Karpas-422 (cell line): Measurements from ENCODE around the gene FOXD3. TPM values are rescaled to one million over a fixed set of nuclear protein-coding genes. Genes with fewer than 3 reads are reported as not detected.

ENCODE experiments used
- DNase-seq: peaks from one replicate; pipeline ENCODE4 v3.0.0-alpha.2; 2015
- H2AFZ ChIP-seq: fragments of 200-600 bp; sonication (generic); 2 replicates; pipeline ENCODE4 v1.6.1; 2014; ENCODE audit warnings: antibody characterized with exemption, low read length, mixed read lengths
- H3K27ac ChIP-seq: fragments of 200-600 bp; sonication (generic); 2 replicates; pipeline ENCODE4 v1.5.1; 2014; ENCODE audit warnings: mild to moderate bottlenecking, low read length, moderate library complexity
- H3K27me3 ChIP-seq: fragments of 200-600 bp; sonication (generic); 2 replicates; pipeline ENCODE4 v1.6.1; 2014; ENCODE audit warnings: low read length, mixed read lengths
- H3K36me3 ChIP-seq: fragments of 200-600 bp; sonication (generic); 2 replicates; pipeline ENCODE4 v1.6.1; 2014; ENCODE audit warnings: low read length, mixed read lengths; ENCODE audit not compliant: insufficient read depth
- H3K4me1 ChIP-seq: fragments of 200-600 bp; sonication (generic); 2 replicates; pipeline ENCODE4 v1.6.1; 2014; ENCODE audit warnings: mild to moderate bottlenecking, low read length, mixed read lengths
- H3K4me2 ChIP-seq: fragments of 200-600 bp; sonication (generic); 2 replicates; pipeline ENCODE4 v1.6.1; 2014; ENCODE audit warnings: low read length, low read depth, mild to moderate bottlenecking; ENCODE audit not compliant: poor library complexity, severe bottlenecking
- H3K4me3 ChIP-seq: fragments of 200-600 bp; sonication (generic); 2 replicates; pipeline ENCODE4 v1.5.1; 2014; ENCODE audit warnings: mild to moderate bottlenecking, antibody characterized with exemption, low read length, mixed read lengths
- H3K79me2 ChIP-seq: fragments of 200-600 bp; sonication (generic); 2 replicates; pipeline ENCODE4 v1.6.1; 2014; ENCODE audit warnings: mild to moderate bottlenecking, low read length, mixed read lengths
- H3K9ac ChIP-seq: fragments of 200-600 bp; sonication (generic); 2 replicates; pipeline ENCODE4 v1.6.0; 2014; ENCODE audit warnings: low read length
- H3K9me2 ChIP-seq: fragments of 200-600 bp; sonication (generic), shearing (Covaris generic); replicated peaks from 2 replicates; pipeline ENCODE4 v1.6.0; 2014; ENCODE audit warnings: mild to moderate bottlenecking, low read length, moderate library complexity; ENCODE audit not compliant: insufficient read depth
- H3K9me3 ChIP-seq: fragments of 300-700, 200-600 bp; sonication (generic); 2 replicates; pipeline ENCODE4 v1.6.1; 2014; ENCODE audit warnings: low read length, mixed read lengths
- H4K20me1 ChIP-seq: fragments of 200-600 bp; sonication (generic); 2 replicates; pipeline ENCODE4 v1.6.1; 2014; ENCODE audit warnings: mild to moderate bottlenecking, antibody characterized with exemption, low read length, low read depth; ENCODE audit not compliant: insufficient read depth
- total RNA-seq: library from RNA; depleted of rRNA; stranded (reverse); fragments of >200 nt; shearing (Covaris generic); gene quantifications from 2 replicates; pipeline ENCODE4 v1.2.3, GENCODE V29; 2014; ENCODE audit warnings: low replicate concordance; rRNA removed

Gene FOXD3
- total RNA-seq = not detected in 2 replicates

DNA sequence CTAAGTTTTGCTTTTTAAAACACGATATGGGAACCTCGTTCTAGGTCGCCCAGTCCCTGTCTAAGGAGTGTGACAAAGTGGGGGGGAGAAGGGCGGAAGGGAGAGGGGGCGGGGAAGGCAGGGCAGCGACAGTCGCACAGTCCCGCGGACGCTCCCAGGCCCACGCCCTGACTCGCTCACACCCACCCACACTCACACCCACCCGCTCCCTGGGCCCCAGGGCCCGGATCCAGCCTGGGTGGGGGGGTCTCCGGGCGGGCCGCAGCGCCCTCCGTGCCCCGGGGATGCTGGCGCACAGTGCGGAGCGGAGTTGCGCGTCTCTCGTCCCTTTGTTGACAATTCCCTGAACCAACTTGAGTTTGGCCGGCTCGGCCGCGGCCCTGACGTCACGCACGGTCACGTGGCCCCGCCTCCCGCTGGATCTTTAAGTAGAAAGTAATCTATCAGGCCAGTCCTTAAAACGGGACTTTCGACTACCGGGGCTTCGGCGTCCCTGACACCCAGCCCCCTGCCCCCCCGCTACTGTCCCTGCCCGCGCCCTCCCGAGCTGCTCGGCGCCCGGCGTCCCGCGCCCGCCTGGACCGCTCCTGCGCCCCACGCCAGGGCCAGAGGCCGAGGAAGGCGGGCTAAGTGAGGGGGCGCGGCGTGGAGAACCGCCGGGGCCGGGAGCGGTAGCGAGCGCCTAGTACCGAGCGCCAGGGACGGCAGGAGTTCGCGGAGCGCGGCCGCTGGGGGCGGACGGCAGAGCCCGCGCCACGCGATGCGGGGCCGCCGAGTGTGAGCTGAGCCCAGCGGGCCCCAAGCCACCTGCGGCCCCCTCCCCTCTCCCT is at the start of gene FOXD3:
Gene FOXD3 (plus strand): TSS at position 454 of the 830 bp plus-strand sequence. CDS start 492 bp downstream, outside the sequence.
- no peak for DNase-seq
- Histone ChIP-seq H3K9me3 (no peaks in the 10 kb centered on the region), H2AFZ (no peak within 1 kb of the TSS), H3K27ac (no peak within 1 kb of the TSS), H4K20me1 (no peaks in the 10 kb centered on the region), H3K9ac (no peak within 1 kb of the TSS), H3K4me2 (no peak within 1 kb of the TSS), H3K9me2 (no peaks in the 10 kb centered on the region), H3K4me3 (no peak within 1 kb of the TSS), H3K4me1 (peaks cover 6% of the 10 kb centered on the region), H3K79me2 (no peaks in the 10 kb centered on the region), H3K27me3 (no peaks in the 10 kb centered on the region), H3K36me3 (no peaks in the 10 kb centered on the region)

DNA sequence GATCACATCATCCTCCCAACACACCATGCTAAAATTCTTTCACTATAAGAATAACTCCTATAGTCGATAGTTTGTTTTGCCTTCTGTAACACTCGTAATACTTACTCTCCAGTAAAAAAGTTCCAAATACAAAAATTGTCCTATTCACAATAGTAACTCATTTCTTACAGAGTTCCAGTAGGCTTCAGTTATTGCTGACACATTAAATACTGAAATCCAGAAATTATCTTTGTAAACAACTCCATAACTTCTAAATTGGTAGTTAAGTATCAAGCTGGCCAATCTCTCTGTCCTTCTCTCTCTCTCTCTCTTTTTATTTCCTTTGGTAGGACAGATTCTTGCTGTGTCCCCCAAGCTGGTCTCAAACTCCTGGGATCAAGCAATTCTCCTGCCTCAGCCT is 49.6 kb upstream of the FOXD3 start:
- Histone ChIP-seq H4K20me1 (no peaks in the 10 kb centered on the region), H2AFZ (no peak overlapping the region), H3K79me2 (no peaks in the 10 kb centered on the region), H3K9me3 (no peaks in the 10 kb centered on the region), H3K4me1 (no peaks in the 10 kb centered on the region), H3K4me2 (no peak overlapping the region), H3K27me3 (no peaks in the 10 kb centered on the region), H3K9me2 (no peaks in the 10 kb centered on the region), H3K9ac (no peak overlapping the region), H3K36me3 (no peaks in the 10 kb centered on the region), H3K4me3 (no peak overlapping the region), H3K27ac (no peak overlapping the region)
- no peak for DNase-seq

DNA sequence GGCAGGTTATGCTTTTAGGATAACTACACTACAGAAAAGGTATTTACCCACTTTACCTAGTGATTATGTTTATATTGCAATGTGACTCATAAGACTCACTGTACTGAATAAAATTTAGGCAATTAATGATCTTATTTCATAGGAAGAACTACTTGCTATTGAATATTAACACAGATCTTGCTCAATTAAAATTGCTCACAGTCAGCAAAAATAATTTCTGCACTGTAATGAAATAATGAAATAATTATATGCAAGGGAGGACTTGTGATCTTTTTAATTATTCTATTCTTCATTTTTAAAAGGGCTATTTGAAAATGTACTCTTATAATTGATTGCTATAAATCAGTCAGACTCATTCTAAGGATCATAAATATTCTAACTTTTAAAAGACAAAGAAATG is 48.0 kb upstream of the FOXD3 start:
- Histone ChIP-seq H3K79me2 (no peaks in the 10 kb centered on the region), H3K27me3 (no peaks in the 10 kb centered on the region), H3K9me3 (no peaks in the 10 kb centered on the region), H3K27ac (no peak overlapping the region), H3K4me2 (no peak overlapping the region), H4K20me1 (no peaks in the 10 kb centered on the region), H3K4me3 (no peak overlapping the region), H2AFZ (no peak overlapping the region), H3K9me2 (no peaks in the 10 kb centered on the region), H3K4me1 (no peaks in the 10 kb centered on the region), H3K9ac (no peak overlapping the region), H3K36me3 (no peaks in the 10 kb centered on the region)
- DNase-seq = no peak

DNA sequence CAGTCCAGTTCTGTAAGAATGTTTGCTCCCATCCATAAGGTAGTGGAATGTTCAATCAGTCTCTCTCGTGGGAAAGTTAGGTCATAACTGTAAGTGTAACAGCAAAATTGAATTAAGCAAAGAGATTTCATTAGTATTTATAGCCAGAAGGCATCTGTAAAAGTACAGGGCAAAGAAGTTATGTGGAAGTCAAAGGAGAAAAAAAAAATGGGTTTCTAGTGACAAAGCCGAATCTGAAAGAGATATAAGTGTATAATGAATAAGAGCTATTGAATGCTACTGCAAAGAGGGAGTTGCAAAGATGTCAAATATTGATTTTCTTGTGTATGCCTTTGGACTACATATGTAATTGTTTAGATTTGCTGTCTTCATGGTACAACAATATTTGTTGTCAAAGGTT is 47.4 kb upstream of the FOXD3 start:
- Histone ChIP-seq H3K9me3 (no peaks in the 10 kb centered on the region), H3K4me2 (no peak overlapping the region), H3K9me2 (no peaks in the 10 kb centered on the region), H3K9ac (no peak overlapping the region), H2AFZ (no peak overlapping the region), H3K27me3 (no peaks in the 10 kb centered on the region), H3K4me1 (no peaks in the 10 kb centered on the region), H4K20me1 (no peaks in the 10 kb centered on the region), H3K36me3 (no peaks in the 10 kb centered on the region), H3K27ac (no peak overlapping the region), H3K4me3 (no peak overlapping the region), H3K79me2 (no peaks in the 10 kb centered on the region)
- DNase-seq = no peak

DNA sequence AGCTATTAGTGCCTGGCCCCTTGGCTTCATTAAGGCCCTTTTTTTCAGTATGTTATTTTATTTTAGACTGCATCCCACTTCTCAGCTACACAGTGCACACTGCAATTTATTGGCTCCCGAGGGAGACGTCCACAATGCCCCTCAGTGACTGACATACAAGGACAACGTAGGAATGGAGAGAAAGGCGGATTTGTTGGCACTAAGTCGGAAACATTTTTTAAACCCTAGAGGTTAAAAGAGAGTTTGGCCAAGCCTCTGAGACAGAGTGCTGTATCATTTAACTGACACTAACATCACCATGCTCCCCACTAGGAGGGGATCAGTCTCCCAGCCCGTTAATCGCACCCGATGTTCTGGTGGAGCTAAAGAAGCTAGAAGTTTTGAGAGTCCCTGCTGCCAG is 45.7 kb upstream of the FOXD3 start:
- no peaks in the 10 kb centered on the region for H3K36me3 ChIP-seq
- no peaks in the 10 kb centered on the region for H4K20me1 ChIP-seq
- no peak overlapping the region for H3K27ac ChIP-seq
- H3K9me2 ChIP-seq = no peaks in the 10 kb centered on the region
- H3K79me2 ChIP-seq = no peaks in the 10 kb centered on the region
- no peak for DNase-seq
- no peaks in the 10 kb centered on the region for H3K9me3 ChIP-seq
- no peak overlapping the region for H3K9ac ChIP-seq
- H3K4me2 ChIP-seq = no peak overlapping the region
- no peaks in the 10 kb centered on the region for H3K4me1 ChIP-seq
- no peaks in the 10 kb centered on the region for H3K27me3 ChIP-seq
- H3K4me3 ChIP-seq = no peak overlapping the region
- H2AFZ ChIP-seq = no peak overlapping the region

DNA sequence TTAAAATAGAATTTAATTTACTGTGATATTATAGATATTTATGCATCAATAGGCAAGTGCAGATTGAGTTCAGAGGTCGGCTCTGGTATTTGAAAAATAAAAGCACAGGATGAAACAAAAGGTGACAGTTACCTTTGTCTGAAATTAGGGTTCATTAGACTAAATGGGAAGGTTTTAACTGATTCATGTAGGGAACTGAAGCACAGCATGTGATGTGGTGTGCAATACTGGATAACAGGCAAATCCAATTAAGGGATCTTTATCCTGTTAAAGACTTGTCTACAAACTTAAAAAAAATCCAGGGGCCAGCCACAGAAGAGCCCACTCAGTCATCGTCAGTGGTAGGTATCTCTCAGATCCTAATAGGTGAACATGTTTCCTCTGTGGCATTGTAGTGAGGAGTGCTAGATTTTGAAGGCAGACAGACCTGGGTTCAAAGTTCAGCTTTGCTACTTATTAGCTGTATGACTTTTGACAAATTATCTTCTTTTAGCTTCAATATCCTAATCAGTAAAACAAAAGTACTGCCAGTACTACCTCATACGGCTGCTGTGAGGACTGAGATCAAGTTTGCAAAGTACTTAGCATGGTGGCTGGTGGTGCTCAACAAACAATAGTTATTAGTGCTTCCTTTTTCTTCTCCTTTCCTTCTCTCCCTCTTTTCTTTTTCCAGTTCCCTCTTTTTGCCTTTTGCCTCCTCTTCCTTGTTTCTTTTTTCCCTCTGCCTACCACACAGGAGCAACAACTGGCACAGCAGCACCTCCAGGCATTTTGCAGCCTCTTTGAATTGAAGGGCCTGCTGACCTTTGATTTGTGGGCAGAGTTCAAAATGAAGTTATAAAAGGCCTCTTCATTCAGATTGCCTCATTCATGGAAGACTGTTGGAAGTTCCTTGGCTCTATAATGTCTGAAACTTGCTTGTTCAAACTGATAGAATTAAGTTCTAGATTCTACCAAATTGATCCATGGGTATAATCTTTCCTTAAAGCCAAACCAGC is 44.9 kb upstream of the FOXD3 start:
- H3K27ac ChIP-seq = no peak overlapping the region
- H3K79me2 ChIP-seq = no peaks in the 10 kb centered on the region
- H3K9me2 ChIP-seq = no peaks in the 10 kb centered on the region
- DNase-seq = no peak
- H3K4me1 ChIP-seq = no peaks in the 10 kb centered on the region
- H3K27me3 ChIP-seq = no peaks in the 10 kb centered on the region
- H3K4me2 ChIP-seq = no peak overlapping the region
- no peak overlapping the region for H2AFZ ChIP-seq
- no peaks in the 10 kb centered on the region for H3K36me3 ChIP-seq
- H3K4me3 ChIP-seq = no peak overlapping the region
- no peaks in the 10 kb centered on the region for H3K9me3 ChIP-seq
- H3K9ac ChIP-seq = no peak overlapping the region
- no peaks in the 10 kb centered on the region for H4K20me1 ChIP-seq

DNA sequence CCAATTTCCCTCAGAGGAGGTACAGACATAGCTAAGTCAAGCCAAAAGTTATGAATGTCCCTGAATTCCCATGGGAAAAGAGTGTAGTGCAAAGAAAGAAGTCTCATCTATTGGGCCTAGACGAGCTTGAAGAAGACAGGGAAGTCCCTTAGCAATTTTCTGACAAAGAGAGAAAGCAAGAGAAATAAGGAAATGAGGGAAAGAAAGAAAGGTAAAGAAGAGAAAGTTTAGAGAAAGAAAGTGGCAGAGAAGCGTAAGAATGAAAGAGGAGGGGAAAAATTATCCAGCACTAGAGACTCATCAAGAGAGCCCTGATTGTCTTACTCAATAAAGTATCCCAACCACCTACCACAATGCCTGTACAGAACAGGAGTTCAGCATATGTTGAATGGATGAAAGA is 40.6 kb upstream of the FOXD3 start:
- H3K9me3 ChIP-seq = no peaks in the 10 kb centered on the region
- no peak overlapping the region for H3K4me3 ChIP-seq
- no peak overlapping the region for H3K27ac ChIP-seq
- no peaks in the 10 kb centered on the region for H3K9me2 ChIP-seq
- no peak overlapping the region for H3K9ac ChIP-seq
- no peaks in the 10 kb centered on the region for H3K4me1 ChIP-seq
- no peak overlapping the region for H2AFZ ChIP-seq
- no peaks in the 10 kb centered on the region for H3K36me3 ChIP-seq
- DNase-seq = no peak
- no peaks in the 10 kb centered on the region for H4K20me1 ChIP-seq
- H3K79me2 ChIP-seq = no peaks in the 10 kb centered on the region
- no peak overlapping the region for H3K4me2 ChIP-seq
- no peaks in the 10 kb centered on the region for H3K27me3 ChIP-seq

DNA sequence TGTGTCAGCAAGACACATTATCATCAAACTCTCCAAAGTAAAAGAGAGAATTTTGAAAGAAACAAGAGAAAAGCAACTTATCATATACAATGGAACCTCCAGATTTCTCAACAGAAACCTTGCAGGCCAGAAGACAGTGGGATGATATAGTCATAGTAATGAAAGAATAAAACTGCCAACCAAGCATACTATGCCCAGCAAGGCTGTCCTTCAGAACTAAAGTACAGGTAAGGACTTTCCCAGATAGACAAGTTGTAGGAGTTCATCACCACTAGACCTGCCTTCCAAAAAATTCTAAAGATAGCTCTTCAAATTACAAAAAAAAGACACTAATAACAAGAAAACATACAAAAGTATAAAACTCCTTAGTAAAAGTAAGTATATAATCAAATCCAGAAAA is 33.2 kb upstream of the FOXD3 start:
- Histone ChIP-seq H3K27me3 (no peaks in the 10 kb centered on the region), H3K79me2 (no peaks in the 10 kb centered on the region), H3K4me1 (no peaks in the 10 kb centered on the region), H3K9me2 (no peaks in the 10 kb centered on the region), H3K4me2 (no peak overlapping the region), H3K36me3 (no peaks in the 10 kb centered on the region), H2AFZ (no peak overlapping the region), H4K20me1 (no peaks in the 10 kb centered on the region), H3K4me3 (no peak overlapping the region), H3K9me3 (peaks cover 3% of the 10 kb centered on the region; the same call in 1 of the 2 replicates), H3K27ac (no peak overlapping the region), H3K9ac (no peak overlapping the region)
- no peak for DNase-seq
